SKM-1 treated with dmso at 0.1 percent for 144 hours (cell line): Measurements from ENCODE around the gene PLSCR3.

ENCODE experiments used
- DNase-seq: peaks from one replicate; lab custom pipeline; 2025; ENCODE audit not compliant: unreplicated experiment; lab: John Stamatoyannopoulos, UW

PLSCR3 gene

GRCh38 chr17:7351665-7352502 is 42.4 kb downstream of the PLSCR3 start, which contains the start of gene KCTD11:
Gene KCTD11, plus strand, starts transcription at chr17:7352162.
- DNase-seq = peak; percentile 22

DNA sequence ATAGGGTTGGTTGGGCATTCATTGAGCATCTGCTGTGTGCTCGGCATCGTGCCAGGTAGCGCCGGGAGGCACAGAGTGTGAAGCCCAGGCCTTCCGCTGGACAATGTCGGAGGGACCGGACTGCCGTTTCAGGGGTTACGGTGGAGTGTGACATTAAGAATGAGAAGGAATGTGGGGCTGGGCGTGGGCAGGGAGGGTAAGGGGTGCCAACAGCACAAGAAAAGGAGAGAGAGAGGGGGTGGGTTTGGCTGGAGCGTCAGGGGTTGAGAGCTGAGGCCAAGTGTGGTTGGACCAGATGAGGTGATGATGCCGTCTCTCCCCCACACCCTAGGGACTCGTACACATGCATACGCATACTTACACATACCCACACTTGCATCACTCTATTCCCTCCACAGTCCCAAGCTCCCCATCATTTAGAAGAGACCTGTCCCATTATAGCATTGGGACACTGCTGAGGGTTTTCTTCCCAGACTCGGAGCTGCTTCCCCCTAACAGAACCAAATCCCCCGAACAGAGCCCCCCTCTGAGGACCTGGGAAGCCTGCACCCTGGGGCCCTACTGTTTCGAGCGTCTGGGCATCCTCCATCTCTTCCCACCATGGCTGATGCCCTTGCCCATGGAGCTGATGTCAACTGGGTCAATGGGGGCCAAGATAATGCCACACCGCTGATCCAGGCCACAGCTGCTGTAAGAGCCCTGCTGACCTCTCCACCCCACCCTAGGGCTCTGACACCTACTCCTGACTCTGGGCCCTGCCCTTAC is 45.7 kb downstream of the PLSCR3 start:
- no peak for DNase-seq

- no peak for DNase-seq
These were observed 46.5 kb downstream of the PLSCR3 start for GRCh38 chr17:7347630-7348477.

- DNase-seq = no peak
These were observed 47.3 kb downstream of the PLSCR3 start for GRCh38 chr17:7346761-7347614.

DNA sequence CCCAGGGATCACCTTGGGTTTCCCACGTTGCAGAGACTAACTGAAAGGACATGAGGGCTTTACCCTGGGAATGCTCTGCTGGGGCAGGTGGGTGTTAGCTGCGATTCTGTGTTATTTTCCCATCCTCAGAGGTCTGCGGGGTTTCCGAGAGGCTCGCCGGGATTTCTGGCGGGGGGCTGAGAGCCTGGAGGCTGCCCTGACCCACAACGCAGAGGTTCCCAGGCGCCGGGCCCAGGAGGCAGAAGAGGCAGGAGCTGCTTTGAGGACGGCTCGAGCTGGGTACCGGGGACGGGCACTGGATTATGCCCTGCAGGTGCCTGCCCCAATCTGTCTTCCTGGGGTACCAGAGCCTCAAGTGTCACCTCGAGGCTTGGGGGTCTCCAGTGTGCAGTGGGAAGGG is 51.1 kb downstream of the PLSCR3 start:
- no peak for DNase-seq

GRCh38 chr17:7341842-7342241 is 52.5 kb downstream of the PLSCR3 start:
- no peak for DNase-seq

- DNase-seq = no peak
These were observed 54.1 kb downstream of the PLSCR3 start for GRCh38 chr17:7340179-7340578.
